SK-N-SH treated with all-trans-retinoic acid at 6 μM for 48 hours (cell line): ENCODE results near the gene MTMR6.
"Not testable (repeated sequence)": the region's sequence is repeated elsewhere in the genome, so short reads cannot be mapped to it uniquely, and the experiment has no call there.

ENCODE experiments used
- ARNTL ChIP-seq: fragments of 450-650 bp; formaldehyde crosslinking; IDR thresholded peaks from 2 replicates; pipeline ENCODE4 v1.5.0; 2020; ENCODE audit warnings: low read depth, mild to moderate bottlenecking, moderate library complexity, borderline replicate concordance
- BACH2 ChIP-seq: fragments of 250-450 bp; sonication (Bioruptor Pico); IDR thresholded peaks from 2 replicates; pipeline ENCODE4 v1.9.0; 2021; ENCODE audit warnings: mild to moderate bottlenecking, borderline replicate concordance
- CSDC2 ChIP-seq: fragments of 250-450 bp; sonication (Bioruptor Pico); IDR thresholded peaks from 2 replicates; pipeline ENCODE4 v1.5.0; 2020; ENCODE audit warnings: mild to moderate bottlenecking, moderate library complexity
- ESRRG ChIP-seq: fragments of 250-450 bp; sonication (Bioruptor Pico); IDR thresholded peaks from 2 replicates; pipeline ENCODE4 v1.6.1; 2021; ENCODE audit warnings: mild to moderate bottlenecking
- ISL1 ChIP-seq: fragments of 250-450 bp; sonication (Bioruptor Pico); IDR thresholded peaks from 2 replicates; pipeline ENCODE4 v2.1.2; 2022; ENCODE audit warnings: mild to moderate bottlenecking, moderate library complexity
- PATZ1 ChIP-seq: fragments of 250-450 bp; sonication (Bioruptor Pico); IDR thresholded peaks from 2 replicates; pipeline ENCODE4 v1.8.0; 2020; ENCODE audit warnings: mild to moderate bottlenecking, moderate library complexity, borderline replicate concordance
- POU6F1 ChIP-seq: fragments of 250-450 bp; sonication (Bioruptor Pico); IDR thresholded peaks from 2 replicates; pipeline ENCODE4 v1.8.0; 2021; ENCODE audit warnings: low read depth, mild to moderate bottlenecking, moderate library complexity, borderline replicate concordance
- PPARA ChIP-seq: fragments of 250-450 bp; sonication (Bioruptor Pico); IDR thresholded peaks from 2 replicates; pipeline ENCODE4 v1.5.0; 2020; ENCODE audit warnings: mild to moderate bottlenecking, borderline replicate concordance
- RARB ChIP-seq: fragments of 250-450 bp; sonication (Bioruptor Pico); IDR thresholded peaks from 2 replicates; pipeline ENCODE4 v1.8.0; 2021; ENCODE audit warnings: mild to moderate bottlenecking, moderate library complexity
- SNAI2 ChIP-seq: fragments of 250-450 bp; sonication (Bioruptor Pico); IDR thresholded peaks from 2 replicates; pipeline ENCODE4 v1.5.0; 2020; ENCODE audit warnings: mild to moderate bottlenecking, moderate library complexity
- ZFP3 ChIP-seq: fragments of 250-450 bp; sonication (Bioruptor Pico); IDR thresholded peaks from 2 replicates; pipeline ENCODE4 v1.5.0; 2020; ENCODE audit warnings: mild to moderate bottlenecking, moderate library complexity
- ZFP30 ChIP-seq: fragments of 450-650 bp; formaldehyde crosslinking; IDR thresholded peaks from 2 replicates; pipeline ENCODE4 v1.5.0; 2022; ENCODE audit warnings: mild to moderate bottlenecking, moderate library complexity
- ZNF565 ChIP-seq: fragments of 450-650 bp; formaldehyde crosslinking; conservative IDR thresholded peaks from 2 replicates; pipeline ENCODE4 v1.5.0; 2020; ENCODE audit warnings: low read depth, mild to moderate bottlenecking, moderate library complexity
- ZNF70 ChIP-seq: fragments of 450-650 bp; formaldehyde crosslinking; IDR thresholded peaks from 2 replicates; pipeline ENCODE4 v1.5.0; 2020; ENCODE audit warnings: mild to moderate bottlenecking, moderate library complexity

- not testable (repeated sequence) for TF ChIP-seq SNAI2; PPARA; ZNF70 (CRISPR knock-in tag); BACH2; ZFP30 (CRISPR knock-in tag); PATZ1; CSDC2; ARNTL; ISL1 (CRISPR knock-in tag); ESRRG (CRISPR knock-in tag); ZNF565; POU6F1 (CRISPR knock-in tag); ZFP3; RARB
Measured at GRCh38 chr13:25318946-25319345, 31.7 kb upstream of the MTMR6 start.
